Stimulated activated CD8-positive, alpha-beta memory T cell treated with anti-CD3 and anti-CD28 coated beads, Interleukin-12 subunit alpha, Interleukin-12 subunit beta, amount 100 ng/mL, for 24 hours (primary cell): ENCODE data around the gene ATP1A4.
"Not testable (repeated sequence)": the region's sequence is repeated elsewhere in the genome, so short reads cannot be mapped to it uniquely, and the experiment has no call there.

Source experiments
- DNase-seq: peaks from one replicate; pipeline ENCODE4 v3.0.0-alpha.2; 2020; ENCODE audit errors: extremely low read depth

ATP1A4 gene

GRCh38 chr1:160123726-160124125, 27.7 kb upstream of the ATP1A4 start:
- DNase-seq: no peak

GRCh38 chr1:160124705-160125478, 26.5 kb upstream of the ATP1A4 start:
- no peak for DNase-seq

- no peak for DNase-seq
Observed at GRCh38 chr1:160125746-160126145, 25.7 kb upstream of the ATP1A4 start.

GRCh38 chr1:160126342-160126741, 25.1 kb upstream of the ATP1A4 start:
- DNase-seq: not testable (repeated sequence)

GRCh38 chr1:160127381-160127780, 24.0 kb upstream of the ATP1A4 start:
- no peak for DNase-seq

GRCh38 chr1:160127865-160128523, 23.4 kb upstream of the ATP1A4 start:
- DNase-seq: no peak

- no peak for DNase-seq
Observed at GRCh38 chr1:160128636-160129035, 22.8 kb upstream of the ATP1A4 start.

GRCh38 chr1:160129046-160129445, 22.4 kb upstream of the ATP1A4 start:
- DNase-seq: no peak

GRCh38 chr1:160129558-160129957, 21.8 kb upstream of the ATP1A4 start:
- no peak for DNase-seq

GRCh38 chr1:160129966-160130365, 21.4 kb upstream of the ATP1A4 start:
- DNase-seq: no peak

GRCh38 chr1:160130486-160130885, 20.9 kb upstream of the ATP1A4 start:
- no peak for DNase-seq

- DNase-seq: no peak
Observed at GRCh38 chr1:160130939-160131338, 20.5 kb upstream of the ATP1A4 start.

- no peak for DNase-seq
Observed at GRCh38 chr1:160131803-160132565, 19.4 kb upstream of the ATP1A4 start.

- no peak for DNase-seq
Observed at GRCh38 chr1:160133990-160134770, 17.2 kb upstream of the ATP1A4 start.

- no peak for DNase-seq
Observed at GRCh38 chr1:160134791-160135572, 16.4 kb upstream of the ATP1A4 start.

GRCh38 chr1:160136121-160136925, 15.1 kb upstream of the ATP1A4 start:
- no peak for DNase-seq

- DNase-seq: no peak
Observed at GRCh38 chr1:160136926-160137200, 14.5 kb upstream of the ATP1A4 start.

- no peak for DNase-seq
Observed at GRCh38 chr1:160137216-160137862, 14.1 kb upstream of the ATP1A4 start.

GRCh38 chr1:160139840-160140239, 11.6 kb upstream of the ATP1A4 start:
- no peak for DNase-seq

- DNase-seq: no peak
Observed at GRCh38 chr1:160143695-160144094, 7.7 kb upstream of the ATP1A4 start.
